K562 (cell line): ENCODE data around the gene LRRC3. TPM values are rescaled to one million over a fixed set of nuclear protein-coding genes. Genes with fewer than 3 reads are reported as not detected.

ENCODE experiments used
- ATAC-seq: fragments of 200-7000 bp; cut with Tn5 transposase; 3 replicates; pipeline ENCODE4 v1.9.1; 2020; ENCODE audit warnings: moderate library complexity
- BruUV-seq: library from RNA; stranded (reverse); fragments of 400-500 nt; replicated peaks from 2 replicates; lab custom pipeline; 2021; lab: Mats Ljungman, UMichigan
- CTCF ChIA-PET: fragments of 300-600 bp; formaldehyde crosslinking; extraction: SDS; loops from one replicate; lab custom pipeline; 2021; ENCODE audit warnings: low intra/inter-chr PET ratio; lab: Yijun Ruan, JAX
- POLR2A ChIA-PET: fragments of 300-600, 350-650 bp; sonication (Branson Sonifier 250); formaldehyde crosslinking; extraction: SDS; loops from one replicate; lab custom pipeline; 2021; ENCODE audit warnings: antibody characterized with exemption, inconsistent platforms; lab: Yijun Ruan, JAX
- DNase-seq, 4 experiments: peaks; one replicate each; pipeline versions ENCODE4 v3.0.0 to v3.0.0-alpha.2; 2011 to 2018; ENCODE audit warnings: low spot score in 3 of 4, mixed read lengths in 3 of 4; ENCODE audit errors: extremely low read depth in 1 of 4
- FAIRE-seq: peaks from 2 replicates; lab custom pipeline; 2011; peaks lifted over from hg19 to GRCh38; lab: Jason Lieb, UNC
- H2AFZ ChIP-seq: 2 replicates; pipeline ENCODE4 v1.6.0; 2011; ENCODE audit warnings: low read depth, low read length, control low read depth, inconsistent platforms
- H3K27ac ChIP-seq: fragments of 200-600 bp; 3 replicates; pipeline ENCODE4 v1.8.0; 2011; ENCODE audit warnings: low read depth, mild to moderate bottlenecking, control low read depth, inconsistent platforms, low read length, moderate library complexity, mixed read lengths; ENCODE audit errors: extremely low read depth
- H3K27me3 ChIP-seq, 2 experiments: fragments of 300-600 bp in 1 of 2; 2 replicates in 1 of 2; 3 replicates in 1 of 2; pipeline versions ENCODE4 v1.6.0 to v1.8.0; 2011; ENCODE audit warnings: inconsistent platforms in 2 of 2, low read length in 2 of 2, mild to moderate bottlenecking in 1 of 2, mixed read lengths in 1 of 2, moderate library complexity in 1 of 2; ENCODE audit not compliant: control insufficient read depth in 2 of 2, insufficient read depth in 2 of 2
- H3K36me3 ChIP-seq: fragments of 300-600 bp; 3 replicates; pipeline ENCODE4 v1.8.0; 2011; ENCODE audit warnings: mild to moderate bottlenecking, low read length, inconsistent platforms; ENCODE audit not compliant: control insufficient read depth, insufficient read depth
- H3K4me1 ChIP-seq, 2 experiments: fragments of 200-600 bp in 1 of 2; replicated peaks in 1 of 2; 2 replicates in 1 of 2; 3 replicates in 1 of 2; pipeline versions ENCODE4 v1.5.1 to v1.8.0; 2011; ENCODE audit warnings: inconsistent platforms in 2 of 2, low read length in 2 of 2, mild to moderate bottlenecking in 1 of 2, mixed read lengths in 1 of 2, moderate library complexity in 1 of 2; ENCODE audit not compliant: control insufficient read depth in 2 of 2, insufficient read depth in 2 of 2
- H3K4me2 ChIP-seq: 2 replicates; pipeline ENCODE4 v1.6.1; 2011; ENCODE audit warnings: low read length, control low read depth, inconsistent platforms, mixed read lengths; ENCODE audit not compliant: insufficient read depth
- H3K4me3 ChIP-seq: fragments of 200-600 bp; sonication (generic), shearing (Covaris generic); 2 replicates; pipeline ENCODE4 v1.5.1; 2016; ENCODE audit warnings: control low read depth, inconsistent platforms
- H3K79me2 ChIP-seq: fragments of 200-600 bp; 3 replicates; pipeline ENCODE4 v1.8.0; 2011; ENCODE audit warnings: low read length, inconsistent platforms; ENCODE audit not compliant: control insufficient read depth, insufficient read depth
- H3K9ac ChIP-seq, 2 experiments: 2 replicates each; pipeline versions ENCODE4 v1.6.0 to v1.6.1; 2011; ENCODE audit warnings: low read depth in 2 of 2, low read length in 2 of 2, control low read depth in 1 of 2, inconsistent platforms in 1 of 2, mild to moderate bottlenecking in 1 of 2, mixed read lengths in 1 of 2; ENCODE audit not compliant: insufficient read depth in 1 of 2
- H3K9me1 ChIP-seq: one replicate; pipeline ENCODE4 v1.6.0; 2011; ENCODE audit warnings: inconsistent platforms, mild to moderate bottlenecking, low read length, moderate library complexity; ENCODE audit not compliant: control insufficient read depth, insufficient read depth
- H3K9me3 ChIP-seq: replicated peaks from 2 replicates; pipeline ENCODE4 v1.5.1; 2011; ENCODE audit warnings: low read depth, low read length, inconsistent platforms; ENCODE audit not compliant: control insufficient read depth, insufficient read depth
- H4K20me1 ChIP-seq: replicated peaks from 2 replicates; pipeline ENCODE4 v1.6.1; 2011; ENCODE audit warnings: low read length, inconsistent platforms, mixed read lengths; ENCODE audit not compliant: control insufficient read depth, insufficient read depth
- ATF3 ChIP-seq, 2 experiments: fragments of 450-650 bp in 1 of 2; sonication (generic) in 1 of 2; formaldehyde crosslinking in 1 of 2; IDR thresholded peaks in 1 of 2; conservative IDR thresholded peaks in 1 of 2; 2 replicates each; pipeline versions ENCODE4 v1.6.1 to v1.8.1; 2016 to 2023; ENCODE audit warnings: mild to moderate bottlenecking in 2 of 2, moderate library complexity in 2 of 2, inconsistent platforms in 1 of 2, missing genetic modification reagents in 1 of 2
- CEBPG ChIP-seq, 3 experiments: fragments of 200-800 bp in 1 of 3; sonication (Bioruptor generic) in 1 of 3; sonication (generic) in 1 of 3; formaldehyde crosslinking in 1 of 3; IDR thresholded peaks in 2 of 3; conservative IDR thresholded peaks in 1 of 3; 2 replicates each; pipeline versions ENCODE4 v1.6.1 to v1.8.0; 2016 to 2022; ENCODE audit warnings: missing compliant biosample characterization in 2 of 3, missing genetic modification characterization in 2 of 3, mild to moderate bottlenecking in 1 of 3, missing genetic modification reagents in 1 of 3
- ETS1 ChIP-seq: conservative IDR thresholded peaks from 2 replicates; pipeline ENCODE4 v1.6.1; 2011; ENCODE audit warnings: low read depth, mild to moderate bottlenecking, low read length; ENCODE audit not compliant: control insufficient read depth
- KHSRP ChIP-seq: fragments of 450-650 bp; IDR thresholded peaks from 2 replicates; pipeline ENCODE4 v1.6.1; 2017
- ZNF668 ChIP-seq: fragments of 250-450 bp; sonication (Bioruptor Pico); IDR thresholded peaks from 2 replicates; pipeline ENCODE4 v1.8.0; 2022; ENCODE audit warnings: mild to moderate bottlenecking, inconsistent platforms
- WGBS: fragments of 100-300 bp; shearing (Covaris generic); methylation state at CpG from one replicate; pipeline ENCODE4 v1.1.6; 2016; ENCODE audit warnings: low coverage, mixed read lengths; ENCODE audit not compliant: insufficient coverage; ENCODE audit errors: missing lambda C conversion rate; 5-methylcytosine and 5-hydroxymethylcytosine counted together
- in situ Hi-C: fragments of 300-500 bp; cut with MboI; formaldehyde crosslinking; loops from 4 replicates; pipeline ENCODE4 v1.15.0; 2018; ENCODE audit warnings: inconsistent platforms, mixed read lengths
- intact Hi-C: fragments of 100-400 bp; cut with micrococcal nuclease; formaldehyde crosslinking; loops from 2 replicates; pipeline ENCODE4 v1.14.2; 2022
- polyA plus RNA-seq, 8 experiments: library from polyadenylated mRNA; depleted of rRNA in 4 of 8; stranded (reverse) in 5 of 8; unstranded in 3 of 8; fragments of >200 nt; fragmentation: Nextera tagmentation in 2 of 8; fragmentation: Illumina TruSeq in 1 of 8; extraction: Ambion mirVana in 2 of 8; extraction: Trizol in 1 of 8; gene quantifications; 2 replicates each; pipeline versions ENCODE4 v1.2.1 to v1.2.3, GENCODE V29; 2011 to 2014; ENCODE audit warnings: inconsistent platforms in 1 of 8, missing spikeins in 1 of 8
- total RNA-seq, 7 experiments: library from RNA; depleted of rRNA in 6 of 7; stranded (reverse); fragments of >200 nt in 6 of 7; fragmentation: Illumina TruSeq in 2 of 7; extraction: Trizol in 2 of 7; gene quantifications; 2 replicates each; pipeline versions ENCODE4 v1.2.1 to v1.2.3, GENCODE V29; 2011 to 2021; ENCODE audit warnings: low replicate concordance in 1 of 7

The LRRC3 gene
- total and polyA plus RNA-seq, 9 of the 15 experiments (the other 6 are each of a cell fraction or from before 2014, with no cell fraction given), result 0.04 TPM; not detected in 7

- peaks cover 0 to 3% of the 10 kb centered on the region in 2 experiments; a peak in 2 of 5 replicates for H3K4me1 ChIP-seq
- no peak overlapping the region for H2AFZ ChIP-seq
- no peaks in the 10 kb centered on the region for H3K9me1 ChIP-seq
- 7% methylated on average over 7 of the region's 7 CpGs for WGBS
- H3K9ac ChIP-seq, result no peak overlapping the region
- no peaks in the 10 kb centered on the region for H3K36me3 ChIP-seq
- no peaks in the 10 kb centered on the region for H3K79me2 ChIP-seq
- FAIRE-seq (no peak), ATAC-seq (no peak)
- no peak overlapping the region for H3K4me3 ChIP-seq
- intact Hi-C loops, result no loop called here
- no TSS peak for BruUV-seq
- TF ChIP-seq KHSRP, result no peak
- TF ChIP-seq CEBPG (CRISPR knock-in tag; IDR thresholded peaks at IDR 0.05), result no peak
- TF ChIP-seq CEBPG (tag; conservative IDR thresholded peaks at IDR 0.05 in 1 of 2, IDR thresholded peaks at IDR 0.05 in 1 of 2), result 0 out of 4 replicates have a peak, but pooled peaks of 1 of the 2 experiments have one; percentile 41
- no peak for TF ChIP-seq ETS1
- peak; percentile 28; the same call in 1 of the 2 replicates for TF ChIP-seq ATF3 (IDR thresholded peaks at IDR 0.05)
- no peak for TF ChIP-seq ATF3 (CRISPR knock-in tag; conservative IDR thresholded peaks at IDR 0.05)
- TF ChIP-seq ZNF668, result no peak
- TF ChIP-seq, all 486 proteins: peak for 2
- no peak for DNase-seq
- Histone ChIP-seq H3K9me3 (peaks cover 15% of the 10 kb centered on the region; the same call in 1 of the 2 replicates), H3K27me3 (no peaks in the 10 kb centered on the region), H3K4me2 (no peak overlapping the region), H3K27ac (no peak overlapping the region), H4K20me1 (no peaks in the 10 kb centered on the region)
- in situ Hi-C loops, result no loop called here
- ChIA-PET POLR2A (interaction anchor here (0.6 kb wide), 1 partner anchor 26 kb away, joined by 3 read pairs; no protein-coding TSS in a partner anchor), CTCF (interaction anchor here (0.7 kb wide), 1 partner anchor 41 kb away, joined by 3 read pairs; no protein-coding TSS in a partner anchor)
Observed at GRCh38 chr21:44407493-44407892, 47.8 kb upstream of the LRRC3 start.
